GM12878 (cell line): Measurements from ENCODE around the gene ANKRD17.

Experiments
- POLR2AphosphoS5 ChIP-seq: IDR thresholded peaks from 2 replicates; pipeline ENCODE4 v1.6.1; 2011; ENCODE audit warnings: mild to moderate bottlenecking, low read length, inconsistent platforms
- SPI1 ChIP-seq: IDR thresholded peaks from 2 replicates; pipeline ENCODE4 v1.6.1; 2011; ENCODE audit warnings: low read depth, mild to moderate bottlenecking, low read length, moderate library complexity, borderline replicate concordance; ENCODE audit not compliant: insufficient read depth

- no peak for TF ChIP-seq POLR2AphosphoS5
- no peak for TF ChIP-seq SPI1
These were observed 7.2 kb downstream of the ANKRD17 start for GRCh38 chr4:73251384-73251783.
